Activated naive CD4-positive, alpha-beta T cell treated with anti-CD3 and anti-CD28 coated beads, Interleukin-2, amount 10 ng/mL, durations not matched to agents 5 hours and 36 hours (primary cell): ENCODE measurements around the gene MAPK1IP1L. TPM values are rescaled to one million over a fixed set of nuclear protein-coding genes. Genes with fewer than 3 reads are reported as not detected.

Experiments
- total RNA-seq, 2 experiments: library from RNA; stranded (reverse); gene quantifications; one replicate each; pipeline ENCODE4 v1.2.3, GENCODE V29; 2021

Gene MAPK1IP1L
- total RNA-seq, result 10 to 100 TPM; 96.6 to 99.7 TPM

GRCh38 chr14:55051423-55052268 lies at the start of gene MAPK1IP1L:
Gene MAPK1IP1L, plus strand, starts transcription at chr14:55051647. Its CDS starts 10,037 bp downstream, at chr14:55061684.

GRCh38 chr14:55026793-55027561 lies 24.5 kb upstream of the MAPK1IP1L start, which contains the start of the genes SOCS4 and WDHD1:
Gene SOCS4, plus strand, starts transcription at chr14:55027236. Its CDS starts 15,806 bp downstream, at chr14:55043042.
Gene WDHD1, minus strand, starts transcription at chr14:55027099. Its CDS starts 312 bp downstream, at chr14:55026787.

Other genes starting within 250 kb of the MAPK1IP1L start
- gene GCH1, start 148.8 kb upstream of the MAPK1IP1L start, total RNA-seq, result 10 to 100 TPM; 54.6 TPM
- gene WDHD1, start 24.5 kb upstream of the MAPK1IP1L start, total RNA-seq, result 10 to 100 TPM; 25.5 to 26.3 TPM
- 10 to 100 TPM; 26.9 to 29.7 TPM for gene SOCS4, start 24.4 kb upstream of the MAPK1IP1L start, total RNA-seq
- 10 to 100 TPM; 38.9 to 40.6 TPM for gene LGALS3, start 77.6 kb downstream of the MAPK1IP1L start, total RNA-seq
- gene DLGAP5, start 139.9 kb downstream of the MAPK1IP1L start, total RNA-seq, result 10 to 100 TPM; 67.1 to 68.5 TPM
- gene FBXO34, start 219.8 kb downstream of the MAPK1IP1L start, total RNA-seq, result 10 to 100 TPM; 23.0 to 24.1 TPM